Stimulated activated CD4-positive, alpha-beta T cell treated with anti-CD3 and anti-CD28 coated beads, Interleukin-4, amount 100 ng/mL, for 1 hour (primary cell): ENCODE data around the gene EWSR1.

Source experiments
- DNase-seq: peaks from one replicate; pipeline ENCODE4 v3.0.0-alpha.2; 2020

Gene EWSR1

GRCh38 chr22:29306835-29307595 is 38.9 kb downstream of the EWSR1 start:
- peak; percentile 40 for DNase-seq

DNA sequence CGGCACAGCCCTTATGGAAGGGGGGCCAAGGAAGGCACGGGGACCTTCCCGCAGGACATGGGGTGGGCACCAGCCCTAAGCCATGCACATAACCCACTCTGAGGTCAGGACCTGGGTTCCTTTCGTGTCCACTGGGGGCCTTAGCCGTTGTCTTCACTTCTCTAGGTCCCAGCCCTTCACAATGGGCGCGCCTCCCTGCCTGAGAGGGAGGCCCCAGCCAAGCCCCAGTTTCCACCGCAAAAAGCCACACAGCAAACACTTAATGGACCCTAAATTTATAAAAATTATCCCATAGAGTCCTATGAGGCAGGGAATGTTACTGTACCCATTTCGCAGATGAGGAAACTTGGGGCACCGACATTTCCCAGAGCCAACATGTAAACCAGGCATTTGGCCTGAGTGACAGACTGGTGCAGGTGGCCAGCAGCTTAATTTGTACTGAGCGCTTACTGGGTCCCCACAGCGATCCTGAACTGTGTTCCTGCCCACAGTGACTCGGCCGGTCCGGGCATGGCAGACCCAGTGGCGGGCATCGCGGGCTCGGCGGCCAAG is 39.6 kb downstream of the EWSR1 start:
- no peak for DNase-seq

DNA sequence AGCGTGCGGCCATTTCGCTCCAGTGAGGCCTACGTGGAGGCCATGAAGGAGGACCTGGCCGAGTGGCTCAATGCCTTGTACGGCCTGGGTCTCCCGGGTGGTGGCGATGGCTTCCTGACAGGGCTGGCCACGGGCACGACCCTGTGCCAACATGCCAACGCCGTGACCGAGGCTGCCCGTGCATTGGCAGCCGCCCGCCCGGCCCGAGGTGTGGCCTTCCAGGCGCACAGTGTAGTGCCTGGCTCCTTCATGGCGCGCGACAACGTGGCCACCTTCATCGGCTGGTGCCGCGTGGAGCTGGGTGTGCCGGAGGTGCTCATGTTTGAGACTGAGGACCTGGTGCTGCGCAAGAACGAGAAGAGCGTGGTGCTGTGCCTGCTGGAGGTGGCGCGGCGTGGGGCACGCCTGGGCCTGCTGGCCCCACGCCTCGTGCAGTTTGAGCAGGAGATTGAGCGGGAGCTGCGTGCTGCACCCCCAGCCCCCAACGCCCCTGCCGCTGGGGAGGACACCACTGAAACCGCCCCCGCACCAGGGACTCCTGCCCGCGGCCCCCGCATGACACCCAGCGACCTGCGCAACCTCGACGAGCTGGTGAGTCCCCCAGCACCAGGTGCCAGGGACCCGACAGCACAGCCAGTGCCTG is 40.2 kb downstream of the EWSR1 start:
- no peak for DNase-seq

- DNase-seq: no peak
These were observed 40.8 kb downstream of the EWSR1 start for GRCh38 chr22:29308791-29309262.

GRCh38 chr22:29309332-29310064 is 41.4 kb downstream of the EWSR1 start:
- DNase-seq: no peak

DNA sequence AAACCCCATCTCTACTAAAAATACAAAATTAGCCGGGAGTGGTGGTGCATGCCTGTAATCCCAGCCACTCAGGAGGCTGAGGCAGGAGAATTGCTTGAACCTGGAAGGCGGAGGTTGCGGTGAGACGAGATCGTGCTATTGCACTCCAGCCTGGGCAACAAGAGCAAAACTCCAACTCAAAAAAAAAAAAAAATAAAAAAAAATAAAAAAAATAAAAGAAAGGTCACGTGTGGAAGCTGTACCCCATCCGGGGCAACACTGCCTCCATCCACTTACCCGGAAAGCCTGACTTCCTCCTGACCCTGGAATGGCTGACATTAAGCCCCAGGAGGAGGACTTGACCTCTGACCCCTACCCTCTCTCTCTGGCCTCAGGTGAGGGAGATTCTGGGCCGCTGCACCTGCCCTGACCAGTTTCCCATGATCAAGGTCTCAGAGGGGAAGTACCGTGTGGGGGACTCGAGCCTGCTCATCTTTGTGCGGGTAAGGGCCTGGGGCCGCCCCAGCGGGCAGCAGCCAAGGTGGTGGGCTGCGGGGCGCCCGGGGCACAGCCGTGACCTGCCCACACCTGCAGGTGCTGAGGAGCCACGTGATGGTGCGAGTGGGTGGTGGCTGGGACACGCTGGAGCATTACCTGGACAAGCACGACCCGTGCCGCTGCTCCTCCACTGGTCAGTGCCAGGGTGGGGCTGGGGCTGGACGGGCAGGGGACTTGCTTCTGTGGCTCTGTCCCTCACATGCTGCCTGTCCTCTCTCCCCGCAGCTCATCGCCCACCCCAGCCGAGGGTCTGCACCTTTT is 42.2 kb downstream of the EWSR1 start:
- no peak for DNase-seq

GRCh38 chr22:29310863-29311339 is 42.8 kb downstream of the EWSR1 start:
- peak; percentile 60 for DNase-seq

- no peak for DNase-seq
These were observed 43.6 kb downstream of the EWSR1 start for GRCh38 chr22:29311464-29312217.

DNA sequence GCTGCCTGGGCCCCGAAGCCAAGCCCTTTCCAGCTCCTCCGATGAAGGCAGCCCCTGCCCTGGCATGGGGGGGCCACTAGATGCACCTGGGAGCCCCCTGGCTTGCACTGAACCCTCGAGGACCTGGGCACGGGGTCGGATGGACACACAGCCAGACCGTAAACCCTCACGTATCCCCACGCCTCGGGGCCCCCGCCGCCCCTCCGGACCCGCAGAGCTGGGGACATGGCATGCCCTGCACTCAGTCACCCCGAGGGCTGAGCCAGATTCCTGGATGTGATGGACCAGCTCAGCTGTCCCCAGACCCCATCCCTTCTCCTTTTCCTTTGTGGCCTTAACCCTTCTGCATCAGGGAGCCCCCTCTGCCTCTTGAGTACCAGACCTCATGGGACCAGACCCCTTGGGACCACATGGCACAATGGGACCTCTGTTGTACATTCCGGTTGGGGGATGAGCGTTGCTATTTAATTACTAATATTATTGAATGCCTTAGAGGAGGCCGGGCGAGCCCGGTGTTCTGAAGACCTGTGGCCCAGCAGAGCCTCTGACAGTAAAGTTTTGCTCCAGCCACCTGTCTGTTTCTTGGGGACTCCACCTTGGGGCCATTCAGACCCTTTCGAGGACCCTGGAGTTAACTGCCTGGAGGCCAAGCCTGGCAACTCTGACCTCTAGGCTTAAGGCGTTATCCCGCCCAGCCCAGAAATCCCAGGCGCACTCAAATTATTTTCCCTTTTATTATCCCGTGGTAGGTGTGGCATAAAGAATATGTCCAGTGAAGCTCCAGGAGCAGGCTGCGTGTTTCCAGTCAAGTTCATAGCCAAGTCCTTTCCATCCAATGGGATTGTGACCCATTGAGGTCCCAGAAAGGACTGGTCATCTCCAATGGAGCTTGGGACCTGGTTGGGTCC is 44.4 kb downstream of the EWSR1 start:
- DNase-seq: no peak

DNA sequence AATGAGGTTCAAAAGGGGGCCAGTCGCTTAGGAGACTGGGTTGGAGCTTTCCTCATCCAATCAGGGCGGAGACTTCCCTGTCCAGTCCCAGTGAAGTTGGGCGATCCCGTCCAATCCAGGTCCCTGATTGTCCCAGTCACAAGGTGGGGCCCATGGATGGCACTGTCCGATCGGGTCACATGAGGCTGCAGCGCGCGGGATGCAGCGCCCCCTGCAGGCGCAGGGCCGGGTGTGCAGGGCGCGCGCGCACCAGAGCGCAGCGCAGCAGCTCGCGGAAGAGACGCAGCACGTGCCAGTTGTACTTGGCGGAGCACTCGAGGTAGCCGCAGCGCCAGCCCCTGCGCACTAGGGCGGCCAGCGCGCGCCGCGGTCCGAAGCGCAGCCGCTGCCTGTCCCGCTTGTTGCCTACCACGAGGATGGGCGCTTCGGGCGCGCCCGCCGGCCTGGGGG is 45.1 kb downstream of the EWSR1 start:
- no peak for DNase-seq

DNA sequence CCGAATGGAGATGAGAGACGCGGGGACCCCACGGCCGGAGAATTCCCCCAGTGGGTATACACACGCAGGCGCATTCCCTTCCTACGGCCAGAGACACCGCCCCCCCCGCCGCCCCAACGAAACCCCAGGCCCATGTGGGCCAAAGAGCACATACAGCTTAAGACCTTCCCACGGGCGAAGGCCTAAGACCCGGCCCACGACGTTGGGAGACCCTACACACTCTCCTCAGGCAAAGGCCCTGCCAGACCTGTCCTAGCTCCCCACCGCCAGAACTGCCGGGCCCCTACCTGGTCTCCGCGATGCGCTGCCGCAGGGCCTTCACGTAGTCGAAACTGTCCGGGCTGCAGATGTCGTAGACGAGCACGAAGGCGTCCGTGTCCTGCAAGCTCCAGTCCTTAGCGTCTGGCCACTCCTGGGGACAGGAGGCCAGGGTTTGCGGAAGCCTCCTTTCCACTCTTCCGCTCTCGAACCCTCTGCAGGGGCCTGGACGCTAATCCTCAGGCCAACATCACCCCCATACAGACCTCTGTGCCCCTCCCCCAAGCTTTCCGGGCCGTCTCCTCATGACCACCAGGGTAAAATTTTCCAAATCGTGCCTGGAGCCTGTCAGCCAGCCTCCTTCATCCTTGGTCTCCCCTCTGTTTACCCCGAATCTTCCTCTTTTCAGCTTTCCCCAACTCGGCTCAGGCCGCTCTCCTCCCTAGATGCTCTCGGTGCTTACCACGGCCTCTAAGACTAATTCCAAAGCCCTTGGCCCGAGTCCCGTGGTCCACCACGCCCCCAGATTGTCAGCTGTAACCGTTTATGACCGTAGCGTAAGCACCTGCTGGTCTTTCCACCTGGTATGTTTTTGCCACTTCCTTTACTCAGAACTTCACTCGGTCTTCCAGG is 45.8 kb downstream of the EWSR1 start:
- no peak for DNase-seq

- no peak for DNase-seq
These were observed 46.6 kb downstream of the EWSR1 start for GRCh38 chr22:29314537-29315285.

GRCh38 chr22:29315286-29316140 is 47.4 kb downstream of the EWSR1 start, which contains the start of gene RASL10A:
RASL10A (minus strand) TSS chr22:29315697; CDS start chr22:29315246, 451 bp downstream.
- no peak for DNase-seq

- DNase-seq: no peak
These were observed 48.2 kb downstream of the EWSR1 start for GRCh38 chr22:29316141-29316828.

DNA sequence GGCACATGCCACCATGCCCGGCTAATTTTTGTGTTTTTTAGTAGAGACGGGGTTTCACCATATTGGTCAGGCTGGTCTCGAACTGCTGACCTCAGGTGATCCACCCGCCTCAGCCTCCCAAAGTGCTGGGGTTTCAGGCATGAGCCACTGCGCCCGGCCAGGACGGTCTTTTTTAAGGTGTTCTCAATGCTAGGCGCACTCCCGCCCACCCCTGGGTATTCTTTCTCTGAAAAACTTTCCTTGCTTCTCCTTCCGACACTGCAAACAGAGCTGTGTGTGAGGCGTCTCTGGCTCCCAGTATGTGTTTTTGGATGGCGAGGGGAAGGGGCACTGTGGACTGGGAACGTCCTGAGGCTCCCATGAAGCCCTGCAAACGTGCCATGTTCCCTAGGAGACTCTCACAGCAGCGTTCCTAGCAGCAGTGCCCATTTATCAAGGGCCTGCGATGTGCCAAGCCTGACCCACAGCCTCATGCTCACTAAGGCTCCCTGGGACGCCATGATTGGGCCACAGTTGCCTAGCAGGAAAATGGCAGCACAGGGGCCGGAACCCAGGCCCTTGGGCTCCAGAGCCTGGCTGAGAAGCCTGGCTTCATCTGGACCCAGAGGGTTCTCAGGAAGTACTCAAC is 49.9 kb downstream of the EWSR1 start:
- DNase-seq: no peak

- no peak for DNase-seq
These were observed 51.0 kb downstream of the EWSR1 start for GRCh38 chr22:29319072-29319471.
